ENCODE measurements around the gene VSIR.

VSIR gene

DNA sequence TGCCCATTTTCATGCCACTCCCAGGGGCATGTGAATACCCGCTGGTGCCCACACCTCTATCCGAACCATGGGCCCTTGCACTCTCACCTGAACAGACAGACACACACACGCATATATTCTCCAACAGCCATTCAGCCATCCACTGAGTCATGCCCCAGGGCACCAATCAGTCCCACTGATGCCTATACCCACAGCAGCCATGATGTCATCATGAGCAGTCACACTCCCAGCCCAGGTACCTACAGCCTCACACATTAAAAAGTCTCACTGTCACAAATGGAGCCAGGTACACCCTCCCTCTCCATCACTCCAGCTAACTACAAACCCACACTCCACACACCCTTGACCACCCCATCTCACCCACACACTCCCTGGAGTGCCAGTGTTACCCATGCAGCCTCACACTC is 12.2 kb downstream of the VSIR start:
- no peak overlapping the region for H3K4me3 ChIP-seq (ENCODE audit: low read depth, low read length)
- TF ChIP-seq, protein P1, sequence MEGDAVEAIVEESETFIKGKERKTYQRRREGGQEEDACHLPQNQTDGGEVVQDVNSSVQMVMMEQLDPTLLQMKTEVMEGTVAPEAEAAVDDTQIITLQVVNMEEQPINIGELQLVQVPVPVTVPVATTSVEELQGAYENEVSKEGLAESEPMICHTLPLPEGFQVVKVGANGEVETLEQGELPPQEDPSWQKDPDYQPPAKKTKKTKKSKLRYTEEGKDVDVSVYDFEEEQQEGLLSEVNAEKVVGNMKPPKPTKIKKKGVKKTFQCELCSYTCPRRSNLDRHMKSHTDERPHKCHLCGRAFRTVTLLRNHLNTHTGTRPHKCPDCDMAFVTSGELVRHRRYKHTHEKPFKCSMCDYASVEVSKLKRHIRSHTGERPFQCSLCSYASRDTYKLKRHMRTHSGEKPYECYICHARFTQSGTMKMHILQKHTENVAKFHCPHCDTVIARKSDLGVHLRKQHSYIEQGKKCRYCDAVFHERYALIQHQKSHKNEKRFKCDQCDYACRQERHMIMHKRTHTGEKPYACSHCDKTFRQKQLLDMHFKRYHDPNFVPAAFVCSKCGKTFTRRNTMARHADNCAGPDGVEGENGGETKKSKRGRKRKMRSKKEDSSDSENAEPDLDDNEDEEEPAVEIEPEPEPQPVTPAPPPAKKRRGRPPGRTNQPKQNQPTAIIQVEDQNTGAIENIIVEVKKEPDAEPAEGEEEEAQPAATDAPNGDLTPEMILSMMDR (IDR thresholded peaks at IDR 0.05; ENCODE audit: low read depth, low read length) = no peak

DNA sequence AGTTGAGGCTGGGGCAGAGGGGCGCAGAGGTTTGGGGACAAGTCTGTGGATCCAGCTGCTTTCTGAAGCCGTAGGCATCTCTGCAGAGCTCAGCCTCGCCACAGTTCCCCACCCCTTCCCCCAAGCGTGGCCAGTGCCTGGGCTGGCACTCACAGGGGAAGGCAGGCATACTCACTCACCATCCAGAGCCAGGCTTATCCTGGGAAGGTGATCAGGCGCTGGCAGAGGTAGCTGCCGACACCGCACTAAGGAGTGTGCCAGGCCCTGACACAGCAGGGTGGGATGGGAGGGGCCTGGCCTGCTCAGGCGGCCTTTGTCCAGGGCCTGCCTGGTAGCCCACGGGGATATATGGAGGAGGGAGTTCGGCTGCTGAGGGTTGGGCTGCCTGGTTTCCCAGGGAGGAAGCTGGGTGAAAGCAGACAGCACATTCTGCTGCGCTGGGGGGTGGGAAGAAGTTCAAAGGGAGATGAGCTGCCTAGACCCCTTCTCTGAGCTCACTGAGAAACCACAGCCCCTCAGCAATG is 15.9 kb downstream of the VSIR start:
- H3K4me3 ChIP-seq (ENCODE audit: low read depth, low read length) = no peak overlapping the region
- TF ChIP-seq, protein P1 (IDR thresholded peaks at IDR 0.05; ENCODE audit: low read depth, low read length) = no peak

GRCh38 chr10:71756311-71757191 is 16.8 kb downstream of the VSIR start:
- no peak overlapping the region for H3K4me3 ChIP-seq (ENCODE audit: low read depth, low read length)
- TF ChIP-seq, protein P1 (IDR thresholded peaks at IDR 0.05; ENCODE audit: low read depth, low read length) = no peak

- no peak overlapping the region for H3K4me3 ChIP-seq (ENCODE audit: low read depth, low read length)
- TF ChIP-seq, protein P1 (IDR thresholded peaks at IDR 0.05; ENCODE audit: low read depth, low read length) = no peak
These were observed 18.0 kb downstream of the VSIR start for GRCh38 chr10:71755179-71755879.

GRCh38 chr10:71754562-71754961 is 18.8 kb downstream of the VSIR start:
- TF ChIP-seq, protein P1 (IDR thresholded peaks at IDR 0.05; ENCODE audit: low read depth, low read length) = no peak
- no peak overlapping the region for H3K4me3 ChIP-seq (ENCODE audit: low read depth, low read length)

DNA sequence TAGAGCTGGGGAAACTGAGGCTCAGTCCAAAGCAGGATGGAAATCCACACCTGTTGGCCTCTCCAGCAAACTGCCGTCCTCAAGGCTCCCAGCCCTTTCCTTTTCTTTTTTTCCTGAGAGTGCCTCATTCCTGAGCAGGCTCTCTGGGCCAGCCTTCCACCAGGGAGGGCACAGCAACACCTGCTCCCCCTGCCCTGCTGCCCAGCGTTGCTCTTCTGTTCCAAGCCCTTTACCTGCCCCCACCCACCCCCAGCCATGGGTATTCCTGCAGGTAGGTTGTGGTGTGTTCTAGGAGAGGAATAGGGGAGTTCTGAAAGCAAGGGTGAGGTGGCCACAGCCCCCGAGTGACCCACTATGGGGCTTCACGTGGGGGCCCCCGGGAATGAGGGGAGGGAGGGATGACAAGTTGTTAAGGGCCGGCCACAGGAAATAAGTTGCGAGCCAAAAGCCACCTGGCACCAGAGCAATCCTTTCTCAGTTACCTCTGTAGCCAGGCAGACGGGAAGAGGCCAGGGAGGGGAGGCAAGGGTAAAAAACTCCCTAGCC is 19.3 kb downstream of the VSIR start:
- TF ChIP-seq, protein P1 (IDR thresholded peaks at IDR 0.05; ENCODE audit: low read depth, low read length) = no peak
- no peak overlapping the region for H3K4me3 ChIP-seq (ENCODE audit: low read depth, low read length)

Measured in WI38 (cell line).